ELF-1 (cell line): ENCODE results near the gene MYBPC1.
"Not testable (repeated sequence)": the region's sequence is repeated elsewhere in the genome, so short reads cannot be mapped to it uniquely, and the experiment has no call there.

Source experiments
- DNase-seq: peaks from one replicate; pipeline ENCODE4 v3.0.0-alpha.2; 2016; ENCODE audit warnings: low read depth, low spot score

MYBPC1 gene

DNA sequence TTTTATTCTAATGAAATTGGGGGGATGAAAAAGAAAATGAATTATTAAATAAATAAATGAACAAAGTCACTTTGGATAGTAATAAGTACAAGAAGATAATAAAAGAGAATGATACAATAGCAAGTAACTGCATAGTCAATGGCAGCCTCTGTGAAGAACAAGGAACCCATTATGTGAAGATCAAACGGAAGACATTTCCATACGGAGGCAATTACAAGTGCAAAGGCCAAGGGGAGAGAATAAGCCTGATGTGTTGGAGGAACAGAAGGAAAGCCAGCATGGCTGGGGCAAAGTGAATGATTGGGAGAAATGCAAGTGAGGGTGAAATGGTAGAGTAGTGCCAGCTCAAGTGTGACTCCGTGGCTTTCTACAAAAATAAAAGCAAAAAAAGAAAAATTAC lies 58.7 kb downstream of the MYBPC1 start:
- no peak for DNase-seq

DNA sequence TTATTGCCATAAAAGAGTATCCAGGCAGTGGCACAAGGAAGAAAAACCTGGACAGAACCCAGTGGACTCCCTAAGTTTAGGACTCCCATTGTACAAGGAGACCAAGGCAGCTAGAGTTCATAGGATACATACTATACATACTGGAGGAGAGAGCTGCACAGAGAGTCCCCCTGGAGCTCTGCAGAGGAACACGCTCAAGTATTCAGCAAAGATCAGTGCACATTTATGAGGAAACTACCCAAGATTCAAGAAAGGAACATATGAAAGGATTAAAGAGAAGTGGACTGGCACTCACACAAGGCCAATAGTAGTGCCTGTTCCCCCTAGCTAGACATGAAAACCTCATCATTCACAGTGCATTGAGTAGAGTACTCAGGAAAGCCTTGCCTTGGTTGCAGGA lies 59.7 kb downstream of the MYBPC1 start:
- no peak for DNase-seq

DNA sequence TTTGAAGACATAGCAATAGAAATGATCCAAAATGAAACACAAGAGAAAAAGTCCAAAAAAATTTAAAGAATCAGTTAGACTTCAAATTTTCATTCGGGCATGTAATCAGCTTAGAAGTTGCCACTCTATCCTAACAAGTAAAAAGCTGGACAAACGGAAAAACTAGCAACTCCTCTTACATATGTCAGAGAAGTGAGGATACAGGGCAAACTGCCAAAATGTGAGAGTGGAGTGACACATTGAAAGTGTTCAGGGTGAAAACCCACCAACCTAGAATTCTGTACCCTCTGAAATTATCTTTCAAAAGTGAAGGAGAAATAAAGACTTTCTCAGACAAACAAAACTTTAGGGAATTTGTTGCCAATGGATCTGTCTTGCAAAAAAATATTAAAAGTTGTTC lies 60.6 kb downstream of the MYBPC1 start:
- no peak for DNase-seq

DNA sequence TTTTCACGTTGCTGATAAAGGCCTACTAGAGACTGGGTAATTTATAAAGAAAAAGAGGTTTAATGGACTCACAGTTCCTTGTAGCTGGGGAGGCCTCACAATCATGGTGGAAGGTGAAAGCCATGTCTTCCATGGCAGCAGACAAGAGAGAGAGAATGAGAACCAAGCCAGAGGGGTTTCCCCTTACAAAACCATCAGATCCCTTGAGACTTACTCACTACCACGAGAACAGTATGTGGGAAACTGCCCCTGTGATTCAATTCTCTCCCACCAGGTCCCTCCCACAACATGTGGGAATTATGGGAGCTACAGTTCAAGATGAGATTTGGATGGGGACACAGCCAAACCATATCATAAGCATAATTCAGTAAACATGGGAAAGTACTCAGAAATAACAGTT lies 65.9 kb downstream of the MYBPC1 start:
- DNase-seq = not testable (repeated sequence)

DNA sequence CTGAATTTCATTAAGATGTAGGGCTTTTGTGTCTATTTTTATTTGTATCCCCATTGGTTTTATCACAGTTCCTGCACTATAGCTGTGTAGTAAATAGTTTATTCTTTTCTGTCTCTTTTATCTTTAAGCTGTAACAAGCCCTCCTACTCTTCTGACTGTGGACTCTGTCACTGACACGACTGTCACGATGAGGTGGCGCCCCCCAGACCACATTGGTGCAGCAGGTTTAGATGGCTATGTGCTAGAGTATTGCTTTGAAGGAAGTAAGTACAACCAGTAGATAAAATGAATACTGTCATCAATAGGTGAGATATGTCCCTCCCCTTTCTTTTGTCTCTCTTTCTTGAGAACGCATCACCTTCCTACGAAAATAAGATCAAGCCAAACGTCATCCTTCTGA lies 68.5 kb downstream of the MYBPC1 start:
- DNase-seq = no peak

DNA sequence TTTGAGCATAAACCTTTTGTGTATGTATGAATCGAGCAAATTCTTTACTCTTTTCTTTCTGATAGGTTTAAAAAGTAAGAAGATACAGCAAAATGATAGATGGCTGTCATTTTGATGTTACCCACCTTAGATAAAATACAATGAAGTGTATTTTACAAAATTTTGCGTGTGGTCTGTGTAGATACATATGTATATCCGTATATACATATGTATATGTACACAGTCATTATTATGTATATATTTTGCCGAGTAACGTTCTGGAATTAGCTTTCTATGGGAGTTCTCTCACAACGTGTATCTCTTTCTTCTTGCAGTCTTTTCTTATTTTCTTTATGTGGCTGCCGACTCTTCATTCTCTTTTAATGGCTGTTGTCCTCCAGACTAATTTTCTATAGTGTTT lies 70.2 kb downstream of the MYBPC1 start:
- DNase-seq = no peak

DNA sequence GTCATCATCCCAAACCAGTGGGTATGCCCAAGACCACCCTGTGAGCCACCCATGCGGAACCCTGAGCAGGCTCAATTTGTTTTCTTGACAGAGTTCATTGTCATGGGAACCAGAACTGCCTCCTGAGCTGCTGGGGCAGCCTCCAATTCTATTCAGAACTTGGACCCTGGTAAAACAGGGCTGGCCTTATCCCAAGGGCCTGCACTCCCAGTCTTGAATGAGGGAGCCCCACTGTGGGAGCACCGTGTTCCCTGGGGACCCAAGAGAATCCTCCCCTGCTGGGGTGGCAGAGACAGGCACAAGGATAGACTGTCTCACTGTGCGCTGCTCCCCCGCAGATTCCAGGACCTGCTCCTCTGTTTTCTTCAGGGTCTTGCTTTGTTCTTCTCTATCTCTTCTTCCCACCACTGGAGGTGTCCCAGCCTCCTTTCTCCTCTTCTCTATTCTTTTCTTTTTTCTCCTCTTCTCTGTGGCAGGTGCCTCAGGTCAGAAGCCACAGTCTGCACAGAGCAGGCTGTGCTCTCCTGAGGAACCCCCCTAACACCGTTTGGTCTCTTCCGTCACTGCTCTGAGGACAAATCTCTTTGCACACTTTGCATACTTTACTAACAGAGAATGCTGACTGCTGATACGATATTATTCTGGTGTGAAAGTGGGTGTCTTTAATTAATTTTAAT lies 71.4 kb downstream of the MYBPC1 start:
- no peak for DNase-seq

DNA sequence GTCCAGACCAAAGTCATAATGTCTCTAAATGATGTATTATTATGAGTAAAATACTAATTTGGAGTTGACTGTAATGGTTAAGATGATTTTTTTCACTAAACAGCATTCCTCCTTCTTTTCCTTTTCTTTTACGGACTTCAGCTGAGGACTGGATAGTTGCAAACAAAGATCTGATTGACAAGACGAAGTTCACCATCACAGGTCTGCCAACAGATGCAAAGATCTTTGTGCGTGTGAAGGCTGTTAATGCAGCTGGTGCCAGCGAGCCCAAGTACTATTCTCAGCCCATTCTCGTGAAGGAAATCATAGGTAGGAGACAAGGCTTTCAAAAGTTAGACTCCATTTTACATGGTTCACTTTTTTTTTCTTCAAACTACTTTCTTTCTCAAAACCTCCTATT lies 72.8 kb downstream of the MYBPC1 start:
- no peak for DNase-seq

DNA sequence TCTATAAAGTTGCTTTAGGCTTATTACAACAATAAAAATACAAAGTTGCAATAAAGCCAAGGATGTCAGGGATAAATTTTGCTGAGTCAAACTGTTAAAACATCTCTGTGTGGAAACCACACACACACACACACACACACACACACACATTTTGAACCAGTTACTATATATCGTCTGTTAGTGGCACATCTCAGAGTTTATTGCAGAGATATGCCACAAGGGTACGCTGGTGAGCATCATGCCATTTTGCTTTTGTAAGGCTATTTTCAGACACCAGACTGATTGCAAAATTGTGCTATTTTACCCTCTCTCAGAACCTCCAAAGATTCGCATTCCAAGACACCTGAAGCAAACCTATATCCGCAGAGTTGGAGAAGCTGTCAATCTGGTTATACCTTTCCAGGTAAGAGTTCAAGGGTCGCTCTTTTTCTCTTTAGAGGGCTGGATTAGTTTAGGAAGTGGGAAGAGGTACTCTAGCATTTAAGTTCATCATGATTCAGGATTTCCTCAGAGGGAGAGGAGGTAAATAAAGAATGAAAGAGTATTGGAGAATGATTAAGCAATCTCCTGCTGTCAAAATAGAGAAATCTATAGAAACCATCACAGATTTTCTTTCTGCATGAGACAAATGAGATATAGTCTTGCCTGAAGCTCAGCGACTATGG lies 75.4 kb downstream of the MYBPC1 start:
- peak; percentile 14 for DNase-seq

DNA sequence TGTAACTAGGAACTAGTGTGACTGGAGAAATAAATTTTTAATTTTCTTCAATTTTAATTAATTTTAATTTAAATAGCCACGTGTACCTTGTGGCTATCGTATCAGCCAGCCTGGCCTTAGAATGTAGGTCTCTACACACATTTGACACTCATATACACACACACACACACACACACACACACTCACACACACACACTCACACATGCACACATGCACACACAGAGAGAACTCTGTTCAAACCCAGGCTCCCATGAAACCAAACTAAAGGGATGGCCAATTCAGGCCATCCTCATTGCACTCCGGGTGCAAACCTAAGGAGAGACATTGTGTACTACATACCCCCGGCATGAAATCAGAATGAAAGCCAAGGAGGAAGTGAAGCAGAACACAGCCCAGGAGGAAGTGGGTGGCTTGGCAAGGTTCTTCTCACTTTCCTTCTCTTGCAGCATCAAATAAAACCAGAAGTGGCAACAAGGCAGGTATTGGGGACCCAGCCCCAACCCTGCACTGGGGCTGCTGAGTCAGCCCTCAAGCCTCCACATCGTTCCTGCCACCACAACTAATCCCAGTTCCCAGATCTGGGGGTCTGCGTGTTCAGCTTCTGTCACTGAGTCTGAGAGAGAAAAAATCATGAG lies 76.5 kb downstream of the MYBPC1 start:
- DNase-seq = no peak

DNA sequence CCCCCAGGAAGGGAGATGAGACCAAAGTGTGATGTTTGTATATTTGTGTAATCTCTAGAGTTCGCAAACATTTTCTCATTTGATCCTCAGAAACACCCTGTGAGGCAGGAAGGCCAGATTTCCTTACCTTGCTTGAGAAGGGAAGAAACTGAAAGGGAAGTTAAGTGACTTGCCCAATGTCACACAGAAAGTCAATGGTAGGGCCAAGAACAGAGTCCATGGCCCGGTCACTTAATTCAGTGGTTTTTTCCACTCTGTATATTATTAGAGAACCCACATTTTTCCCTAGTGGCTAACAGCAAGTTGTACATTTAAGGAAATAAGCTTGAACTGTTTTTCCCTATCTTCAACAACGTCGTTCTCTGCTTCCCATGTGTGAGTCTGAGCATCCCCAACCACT lies 77.1 kb downstream of the MYBPC1 start:
- no peak for DNase-seq

DNA sequence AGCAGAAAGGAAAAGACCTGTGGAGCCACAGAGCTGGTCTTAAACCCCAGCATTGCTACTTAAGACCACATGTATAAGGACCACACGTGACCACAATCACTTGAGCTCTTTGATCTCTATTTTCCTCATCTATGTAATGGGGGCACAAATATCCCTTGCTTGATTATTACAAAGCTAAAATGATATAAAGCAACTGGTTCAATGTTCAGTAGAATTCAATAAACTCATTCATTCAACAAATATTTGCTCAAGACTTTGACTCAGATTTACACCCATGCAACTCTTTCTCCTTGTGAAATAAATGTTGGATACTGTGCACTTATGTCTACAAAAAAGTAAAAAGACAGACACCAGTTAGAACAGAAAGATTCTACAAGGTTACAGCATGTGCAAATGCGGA lies 80.8 kb downstream of the MYBPC1 start:
- no peak for DNase-seq

DNA sequence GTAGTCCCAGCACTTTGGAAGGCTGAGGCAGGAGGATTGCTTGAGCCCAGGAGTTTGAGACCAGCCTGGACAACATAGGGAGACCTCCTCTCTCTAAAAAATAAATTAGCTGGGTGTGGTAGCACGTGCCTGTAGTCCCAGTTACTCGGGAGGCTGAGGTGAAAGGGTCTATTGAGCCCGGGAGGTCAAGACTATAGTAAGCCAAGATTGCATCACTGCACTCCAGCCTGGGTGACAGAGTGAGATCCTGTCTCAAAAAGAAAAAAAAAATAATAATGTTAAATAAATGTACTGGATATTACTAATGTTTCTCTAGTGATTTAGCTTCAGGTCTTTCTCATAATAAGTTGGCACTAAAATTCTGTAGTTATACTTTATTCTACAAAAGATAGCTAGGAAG lies 81.7 kb downstream of the MYBPC1 start:
- not testable (repeated sequence) for DNase-seq

DNA sequence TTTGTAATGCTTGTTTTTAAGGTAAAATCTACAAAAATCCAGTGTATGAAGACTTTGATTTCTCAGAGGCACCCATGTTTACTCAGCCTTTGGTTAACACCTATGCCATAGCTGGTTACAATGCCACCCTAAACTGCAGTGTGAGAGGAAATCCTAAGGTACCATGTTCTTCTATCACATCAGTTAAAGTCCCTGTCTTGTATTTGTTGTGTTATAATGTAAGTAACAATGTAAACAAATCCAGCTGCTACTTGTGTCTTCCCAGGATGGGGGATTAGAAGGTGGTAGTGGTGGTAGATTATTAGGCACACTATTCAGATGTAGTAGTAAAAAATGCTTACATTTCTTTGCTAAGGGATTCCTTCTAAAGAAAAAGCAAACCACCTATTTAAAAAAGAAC lies 83.3 kb downstream of the MYBPC1 start:
- DNase-seq = no peak

DNA sequence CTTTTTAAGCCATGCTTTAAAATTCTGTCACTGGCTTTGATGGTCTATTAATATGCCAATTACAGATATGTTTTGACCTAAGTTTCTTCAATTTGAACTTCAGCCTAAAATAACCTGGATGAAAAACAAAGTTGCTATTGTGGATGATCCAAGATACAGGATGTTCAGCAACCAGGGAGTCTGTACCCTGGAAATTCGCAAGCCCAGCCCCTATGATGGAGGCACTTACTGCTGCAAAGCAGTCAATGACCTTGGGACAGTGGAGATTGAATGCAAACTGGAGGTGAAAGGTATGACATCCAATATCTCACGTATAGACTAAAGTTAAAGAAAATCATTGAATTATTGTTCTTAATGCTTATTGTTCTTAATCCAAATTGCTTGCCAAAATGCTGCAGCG lies 85.5 kb downstream of the MYBPC1 start:
- DNase-seq = no peak

DNA sequence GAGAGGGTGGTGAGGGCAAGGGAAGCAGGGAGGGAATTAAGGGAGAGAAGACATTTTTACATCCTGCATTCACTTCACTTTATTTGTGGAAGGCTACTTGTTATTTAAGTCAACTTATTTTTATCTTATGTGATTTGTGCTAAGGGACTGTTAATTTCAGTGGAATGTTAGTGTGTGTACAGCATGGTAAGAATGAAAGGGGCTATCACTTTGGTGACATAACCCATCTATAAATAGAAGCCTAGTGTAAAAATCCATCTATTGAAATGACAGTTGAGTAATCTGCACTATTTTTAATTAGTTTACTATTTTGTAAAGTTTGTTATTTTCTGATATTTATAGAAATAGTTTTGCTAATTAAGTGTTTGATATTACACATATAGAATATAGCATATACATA lies 85.9 kb downstream of the MYBPC1 start:
- DNase-seq = no peak

DNA sequence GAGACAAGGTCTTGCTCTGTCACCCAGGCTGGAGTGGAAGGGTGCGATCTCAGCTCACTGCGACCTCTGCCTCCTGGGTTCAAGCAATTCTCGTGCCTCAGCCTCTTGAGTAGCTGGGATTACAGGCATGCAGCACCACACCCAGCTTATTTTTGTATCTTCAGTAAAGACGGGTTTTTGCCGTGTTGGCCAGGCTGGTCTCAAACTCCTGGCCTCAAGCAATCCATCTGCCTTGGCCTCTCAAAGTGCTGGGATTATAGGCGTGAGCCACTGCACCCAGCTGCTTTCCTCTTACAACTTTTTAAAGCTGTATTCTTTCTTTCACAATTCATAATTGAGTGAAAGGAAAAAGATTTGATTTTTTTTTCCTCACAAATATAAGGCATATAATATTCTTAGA lies 86.9 kb downstream of the MYBPC1 start:
- not testable (repeated sequence) for DNase-seq

DNA sequence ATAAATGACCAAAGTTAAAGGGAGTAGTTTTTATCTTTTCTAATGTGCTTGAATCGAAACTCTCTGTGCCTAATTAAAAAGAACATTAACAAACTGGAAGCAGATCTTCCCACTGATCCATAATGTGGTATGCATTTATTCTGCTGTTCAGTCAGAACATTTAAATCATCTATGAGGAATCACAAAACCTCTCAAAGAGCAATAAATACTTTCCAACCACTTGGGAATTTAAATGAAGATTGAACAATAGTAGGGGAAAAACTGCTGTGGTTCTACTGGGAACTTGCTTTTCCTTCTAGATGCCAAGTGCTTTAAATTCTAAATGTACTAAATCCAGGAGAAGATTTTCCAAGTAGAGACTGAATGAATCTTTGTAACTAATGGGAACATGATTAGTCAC lies 90.3 kb downstream of the MYBPC1 start:
- DNase-seq = no peak

DNA sequence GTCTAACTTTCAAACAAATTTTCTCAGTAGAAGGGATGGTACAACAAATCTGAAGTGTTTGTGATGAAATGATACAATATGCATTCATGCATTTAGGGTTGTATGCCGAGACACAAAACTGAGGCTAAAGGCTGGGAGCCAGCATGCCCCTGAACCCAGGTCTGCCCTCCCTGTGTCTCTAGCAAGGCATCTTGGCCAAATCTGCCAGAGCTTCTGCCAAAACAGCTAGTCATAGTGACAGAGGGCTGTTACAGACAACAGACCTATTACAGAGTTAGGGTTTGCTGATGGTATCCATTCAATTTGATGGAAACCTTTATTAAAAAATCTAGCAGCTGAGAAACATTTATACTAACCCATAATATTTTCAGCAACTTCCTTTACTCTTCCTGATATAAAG lies 91.4 kb downstream of the MYBPC1 start:
- no peak for DNase-seq

DNA sequence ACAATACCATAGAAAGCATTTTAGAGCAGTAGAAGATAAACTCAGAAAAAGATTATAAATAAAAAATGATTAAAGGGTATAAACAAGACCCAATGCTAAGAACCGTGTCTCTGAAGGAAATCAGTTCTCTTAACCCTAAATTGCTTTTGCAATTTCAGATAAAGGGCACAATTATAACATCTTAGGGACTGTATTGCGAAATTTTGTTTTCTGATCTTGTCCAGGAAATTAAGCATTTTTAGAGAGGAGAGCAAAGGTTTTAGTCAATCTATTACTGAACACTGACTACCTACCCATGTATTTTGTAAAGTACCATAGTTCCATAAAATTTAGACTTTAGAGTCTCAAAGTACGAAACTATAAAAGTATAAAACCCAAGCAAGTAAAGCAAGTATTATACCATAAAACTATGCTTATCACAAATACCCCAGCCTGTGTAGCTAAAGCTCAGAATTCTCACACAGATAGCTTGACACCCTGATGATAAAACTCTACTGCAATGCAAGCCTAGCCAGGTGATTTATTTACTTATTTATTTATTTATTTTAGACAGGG lies 95.8 kb downstream of the MYBPC1 start:
- DNase-seq = no peak

DNA sequence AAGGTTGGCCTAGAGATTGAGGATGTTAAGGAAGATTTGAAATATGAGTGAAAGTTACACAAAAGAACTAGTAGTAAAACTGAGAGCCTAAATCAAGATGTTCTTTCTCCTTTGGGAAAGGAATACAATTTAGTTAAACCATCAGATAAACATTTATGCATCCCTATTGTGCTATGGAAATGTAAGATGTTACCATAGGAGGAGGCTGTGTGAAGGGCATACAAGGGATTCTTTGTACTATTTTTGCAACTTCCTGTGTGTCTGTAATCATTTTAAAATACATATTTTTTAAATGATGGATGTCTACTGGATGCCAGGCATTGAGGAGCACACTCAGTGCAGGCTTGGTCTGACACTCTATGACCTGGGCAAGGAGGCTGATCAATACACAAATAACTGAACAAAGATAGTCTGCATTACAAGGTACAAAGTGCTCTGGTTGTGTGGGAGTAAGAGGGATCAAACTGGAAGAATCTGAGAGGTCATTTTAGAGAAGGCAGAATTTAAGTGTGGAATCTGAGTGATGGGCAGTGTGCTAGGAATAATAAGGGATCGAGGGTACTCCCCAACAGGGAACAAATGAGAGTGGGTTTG lies 96.8 kb downstream of the MYBPC1 start:
- no peak for DNase-seq

DNA sequence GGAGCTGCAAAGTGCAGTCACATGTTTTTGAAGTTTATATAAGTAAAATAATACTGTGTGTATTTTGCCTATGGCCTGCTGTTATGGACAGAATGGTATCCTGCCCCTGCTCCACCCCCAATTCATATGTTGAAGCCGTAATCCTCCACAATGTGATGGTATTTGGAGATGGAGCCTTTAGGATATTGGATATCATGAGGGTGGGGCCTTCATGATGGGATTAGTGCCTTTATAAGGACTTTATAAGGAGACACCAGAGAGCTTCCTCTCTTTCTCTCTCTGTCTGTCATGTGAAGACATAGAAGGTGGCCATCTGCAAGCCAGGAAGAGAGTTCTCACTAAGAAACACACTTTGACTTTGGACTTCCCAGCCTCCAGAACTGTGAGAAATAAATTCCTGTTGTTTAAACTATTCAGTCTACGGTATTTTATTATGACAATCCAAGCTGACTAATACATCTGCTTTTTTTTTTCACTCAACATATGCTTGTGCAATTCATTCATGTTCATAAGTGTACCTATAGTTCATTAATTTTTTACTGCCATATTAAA lies 99.6 kb downstream of the MYBPC1 start:
- no peak for DNase-seq
